Occipital lobe (tissue), 2 donors: ENCODE measurements around the gene TIGD1. TPM values are rescaled to one million over a fixed set of nuclear protein-coding genes. Genes with fewer than 3 reads are reported as not detected.

Experiments
- DNase-seq: peaks from one replicate; lab custom pipeline; 2025; lab: John Stamatoyannopoulos, UW
- total RNA-seq: library from RNA; depleted of rRNA; stranded (reverse); fragments of >200 nt; gene quantifications from one replicate; pipeline ENCODE4 v1.2.3, GENCODE V29; 2014

TIGD1 gene
- total RNA-seq, 1 donor from 2014 or later: 11.2 TPM

DNA sequence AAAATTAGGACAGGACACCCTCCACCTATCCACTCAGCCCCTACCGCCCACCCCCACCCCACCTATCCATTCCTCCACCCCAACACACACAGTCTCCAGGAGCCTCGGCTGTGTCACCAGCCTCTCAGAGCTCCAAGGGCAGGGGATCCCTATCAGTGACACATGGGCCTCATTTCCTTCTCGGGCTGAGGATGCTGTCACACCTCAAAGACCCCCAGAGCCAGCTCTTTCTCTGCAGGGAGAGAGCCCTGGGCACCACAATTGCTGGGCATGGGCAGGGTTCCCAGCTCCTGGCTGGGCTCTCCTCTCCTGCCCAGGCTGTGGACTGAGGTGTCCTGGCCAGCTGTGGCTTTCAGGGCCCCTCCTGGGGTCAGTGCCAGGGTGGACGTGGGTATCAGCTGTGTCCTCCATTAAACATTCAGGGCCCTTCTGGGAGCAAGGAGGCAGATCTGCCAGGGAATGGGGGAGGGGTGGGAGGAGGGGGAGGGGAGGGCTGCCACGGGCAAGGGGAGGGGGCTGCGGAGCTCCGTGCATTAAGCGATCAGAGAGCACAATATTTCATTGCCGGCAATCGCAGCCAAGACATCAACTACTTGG is 48.5 kb downstream of the TIGD1 start:
- DNase-seq: no peak

DNA sequence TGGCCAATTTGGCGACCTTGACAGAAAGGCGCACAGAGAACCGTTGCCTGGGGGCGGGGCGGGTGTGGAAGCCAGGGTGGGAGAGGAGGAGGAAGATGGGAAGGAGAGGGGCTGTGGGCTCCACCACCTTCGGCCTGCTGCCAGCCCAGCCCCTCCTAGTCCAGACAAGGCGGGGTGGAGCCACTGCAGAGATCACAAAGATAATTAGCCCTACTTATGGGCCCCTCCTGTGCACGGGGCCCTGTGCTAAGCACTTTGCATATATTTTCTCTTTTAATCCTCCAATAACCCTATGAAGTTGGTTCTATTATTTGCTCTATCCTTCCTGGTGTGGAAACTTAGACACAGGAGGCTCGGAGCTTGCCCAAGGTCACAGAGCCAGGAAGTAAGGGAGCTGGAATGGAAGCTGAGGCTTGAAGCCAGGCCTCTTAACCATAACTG is 49.0 kb downstream of the TIGD1 start:
- DNase-seq: no peak

DNA sequence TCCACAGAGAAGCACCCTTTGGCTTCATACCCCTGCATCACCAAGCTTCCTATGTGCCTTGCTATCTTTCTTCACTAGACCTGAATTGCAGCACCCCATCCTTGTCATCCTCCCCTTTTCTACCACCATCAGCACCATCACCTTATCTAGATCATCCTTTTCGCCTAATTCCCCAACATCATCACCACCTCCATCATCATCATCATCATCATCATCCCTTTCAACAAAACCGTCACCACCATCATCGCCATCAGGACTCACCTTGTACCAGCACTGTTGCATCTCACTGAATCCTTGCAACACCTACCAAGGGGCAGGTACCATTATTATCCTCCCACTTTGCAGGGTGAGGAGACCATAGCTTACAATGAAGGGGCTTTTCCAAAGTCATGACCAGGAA is 51.9 kb downstream of the TIGD1 start:
- no peak for DNase-seq

Other genes with a start within 250 kb of the TIGD1 start
- not detected for gene ALPP, start 171.8 kb downstream of the TIGD1 start, total RNA-seq
- gene ALPG, start 143.7 kb downstream of the TIGD1 start, total RNA-seq: not detected
- not detected for gene ALPI, start 94.4 kb downstream of the TIGD1 start, total RNA-seq
- 1.2 TPM for gene ECEL1, start 62.7 kb downstream of the TIGD1 start, total RNA-seq
- not detected for gene PRSS56, start 30.2 kb downstream of the TIGD1 start, total RNA-seq
- not detected for gene CHRND, start 24.4 kb downstream of the TIGD1 start, total RNA-seq
- 0.16 TPM for gene CHRNG, start 10.9 kb downstream of the TIGD1 start, total RNA-seq
- 38.1 TPM for gene EIF4E2, start 132 bp upstream of the TIGD1 start, total RNA-seq
- gene EFHD1, start 83.0 kb upstream of the TIGD1 start, total RNA-seq: 1.1 TPM
- gene GIGYF2, start 146.8 kb upstream of the TIGD1 start, total RNA-seq: 111 TPM
- gene KCNJ13, start 226.0 kb upstream of the TIGD1 start, total RNA-seq: 1.1 TPM